Loucy (cell line): ENCODE results near the gene MSI1.

Experiments used
- EZH2phosphoT487 ChIP-seq: fragments of 200-600 bp; IDR thresholded peaks from 2 replicates; pipeline ENCODE4 v1.6.1; 2018; ENCODE audit warnings: antibody characterized with exemption, mild to moderate bottlenecking, moderate library complexity, borderline replicate concordance
- TF ChIP-seq, protein P1 (sequence below): fragments of 200-600 bp; sonication (generic); conservative IDR thresholded peaks from 2 replicates; pipeline ENCODE4 v1.5.1; 2014; ENCODE audit warnings: mild to moderate bottlenecking, antibody characterized with exemption, low read length

DNA sequence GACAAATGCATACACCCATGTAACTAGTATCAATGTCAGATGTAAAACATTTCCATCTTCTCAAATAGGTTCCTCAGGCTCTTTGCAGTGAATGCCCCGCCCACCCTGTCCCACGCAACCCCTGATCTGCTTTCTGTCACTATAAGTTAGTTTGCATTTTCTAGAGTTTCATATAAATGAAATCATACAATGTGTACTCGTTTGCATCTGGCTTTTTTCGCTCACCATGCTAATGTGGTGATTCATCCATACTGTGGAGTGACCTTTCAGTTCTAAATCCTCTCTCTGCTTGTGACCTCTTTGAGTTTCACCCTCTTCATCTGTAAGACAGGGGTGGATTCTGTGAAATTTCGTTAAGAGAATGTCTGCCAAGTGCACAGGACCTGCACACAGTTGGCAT, 30.6 kb upstream of the MSI1 start:
- TF ChIP-seq, protein P1, sequence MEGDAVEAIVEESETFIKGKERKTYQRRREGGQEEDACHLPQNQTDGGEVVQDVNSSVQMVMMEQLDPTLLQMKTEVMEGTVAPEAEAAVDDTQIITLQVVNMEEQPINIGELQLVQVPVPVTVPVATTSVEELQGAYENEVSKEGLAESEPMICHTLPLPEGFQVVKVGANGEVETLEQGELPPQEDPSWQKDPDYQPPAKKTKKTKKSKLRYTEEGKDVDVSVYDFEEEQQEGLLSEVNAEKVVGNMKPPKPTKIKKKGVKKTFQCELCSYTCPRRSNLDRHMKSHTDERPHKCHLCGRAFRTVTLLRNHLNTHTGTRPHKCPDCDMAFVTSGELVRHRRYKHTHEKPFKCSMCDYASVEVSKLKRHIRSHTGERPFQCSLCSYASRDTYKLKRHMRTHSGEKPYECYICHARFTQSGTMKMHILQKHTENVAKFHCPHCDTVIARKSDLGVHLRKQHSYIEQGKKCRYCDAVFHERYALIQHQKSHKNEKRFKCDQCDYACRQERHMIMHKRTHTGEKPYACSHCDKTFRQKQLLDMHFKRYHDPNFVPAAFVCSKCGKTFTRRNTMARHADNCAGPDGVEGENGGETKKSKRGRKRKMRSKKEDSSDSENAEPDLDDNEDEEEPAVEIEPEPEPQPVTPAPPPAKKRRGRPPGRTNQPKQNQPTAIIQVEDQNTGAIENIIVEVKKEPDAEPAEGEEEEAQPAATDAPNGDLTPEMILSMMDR, result no peak
- TF ChIP-seq EZH2phosphoT487, result no peak
